Measurements from ENCODE around the gene ADGRV1. TPM values are rescaled to one million over a fixed set of nuclear protein-coding genes. Genes with fewer than 3 reads are reported as not detected.

The ADGRV1 gene
- total RNA-seq, 1 donor from 2014 or later = 0.99 TPM

DNA sequence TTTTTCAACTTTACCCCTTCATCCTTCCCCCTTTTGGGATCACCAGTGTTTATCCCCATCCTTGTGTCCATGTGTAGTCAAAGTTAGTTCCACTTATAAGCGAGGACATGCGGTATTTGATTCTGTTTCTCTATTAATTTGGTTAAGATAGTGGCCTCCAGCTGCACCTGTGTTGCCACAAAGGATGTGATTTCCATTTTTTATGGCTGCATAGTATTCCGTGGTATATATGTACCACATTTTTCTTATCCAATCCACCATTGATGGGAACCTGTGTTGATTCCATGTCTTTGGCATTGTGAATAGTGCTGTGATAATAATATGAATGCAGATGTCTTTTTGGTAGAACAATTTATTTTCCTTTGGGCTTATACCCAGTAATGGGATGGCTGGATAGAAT is 572.2 kb downstream of the ADGRV1 start:
- Mint-ChIP-seq H3K9me3 (ENCODE audit: unreplicated experiment) (peaks cover 5% of the 10 kb centered on the region), H3K4me1 (ENCODE audit: unreplicated experiment) (peaks cover 31% of the 10 kb centered on the region), H3K36me3 (ENCODE audit: unreplicated experiment) (no peaks in the 10 kb centered on the region), H3K27ac (ENCODE audit: unreplicated experiment) (no peak overlapping the region), H3K4me3 (ENCODE audit: unreplicated experiment) (no peak overlapping the region), H3K27me3 (ENCODE audit: unreplicated experiment) (no peaks in the 10 kb centered on the region)
- no peak for DNase-seq (ENCODE audit: extremely low spot score, unreplicated experiment)
- TF ChIP-seq, protein P1, sequence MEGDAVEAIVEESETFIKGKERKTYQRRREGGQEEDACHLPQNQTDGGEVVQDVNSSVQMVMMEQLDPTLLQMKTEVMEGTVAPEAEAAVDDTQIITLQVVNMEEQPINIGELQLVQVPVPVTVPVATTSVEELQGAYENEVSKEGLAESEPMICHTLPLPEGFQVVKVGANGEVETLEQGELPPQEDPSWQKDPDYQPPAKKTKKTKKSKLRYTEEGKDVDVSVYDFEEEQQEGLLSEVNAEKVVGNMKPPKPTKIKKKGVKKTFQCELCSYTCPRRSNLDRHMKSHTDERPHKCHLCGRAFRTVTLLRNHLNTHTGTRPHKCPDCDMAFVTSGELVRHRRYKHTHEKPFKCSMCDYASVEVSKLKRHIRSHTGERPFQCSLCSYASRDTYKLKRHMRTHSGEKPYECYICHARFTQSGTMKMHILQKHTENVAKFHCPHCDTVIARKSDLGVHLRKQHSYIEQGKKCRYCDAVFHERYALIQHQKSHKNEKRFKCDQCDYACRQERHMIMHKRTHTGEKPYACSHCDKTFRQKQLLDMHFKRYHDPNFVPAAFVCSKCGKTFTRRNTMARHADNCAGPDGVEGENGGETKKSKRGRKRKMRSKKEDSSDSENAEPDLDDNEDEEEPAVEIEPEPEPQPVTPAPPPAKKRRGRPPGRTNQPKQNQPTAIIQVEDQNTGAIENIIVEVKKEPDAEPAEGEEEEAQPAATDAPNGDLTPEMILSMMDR (IDR thresholded peaks at IDR 0.05) = no peak

DNA sequence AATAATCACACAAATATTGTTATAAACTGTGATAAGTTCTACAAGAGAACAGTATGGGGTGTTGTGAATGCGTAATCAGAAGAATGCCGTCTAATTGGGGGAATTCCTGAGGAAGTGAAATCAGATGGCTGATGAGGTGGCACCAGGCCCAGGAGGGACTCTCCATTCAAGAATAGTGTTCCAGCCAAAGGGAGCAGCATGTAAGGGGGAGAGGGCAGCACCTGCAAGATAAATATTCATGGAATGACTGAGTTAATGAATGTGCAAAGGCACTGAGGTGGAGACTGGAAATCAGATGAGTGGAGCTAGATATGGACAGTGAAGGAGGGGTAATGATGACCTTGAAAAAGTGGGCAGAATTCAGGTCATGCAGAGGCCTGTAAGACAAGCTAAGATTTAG is 574.0 kb downstream of the ADGRV1 start:
- no peak for DNase-seq (ENCODE audit: extremely low spot score, unreplicated experiment)
- Mint-ChIP-seq H3K4me3 (ENCODE audit: unreplicated experiment) (no peak overlapping the region), H3K4me1 (ENCODE audit: unreplicated experiment) (peaks cover 13% of the 10 kb centered on the region), H3K36me3 (ENCODE audit: unreplicated experiment) (no peaks in the 10 kb centered on the region), H3K27me3 (ENCODE audit: unreplicated experiment) (no peaks in the 10 kb centered on the region), H3K27ac (ENCODE audit: unreplicated experiment) (no peak overlapping the region), H3K9me3 (ENCODE audit: unreplicated experiment) (peaks cover 5% of the 10 kb centered on the region)
- TF ChIP-seq, protein P1 (IDR thresholded peaks at IDR 0.05) = no peak

DNA sequence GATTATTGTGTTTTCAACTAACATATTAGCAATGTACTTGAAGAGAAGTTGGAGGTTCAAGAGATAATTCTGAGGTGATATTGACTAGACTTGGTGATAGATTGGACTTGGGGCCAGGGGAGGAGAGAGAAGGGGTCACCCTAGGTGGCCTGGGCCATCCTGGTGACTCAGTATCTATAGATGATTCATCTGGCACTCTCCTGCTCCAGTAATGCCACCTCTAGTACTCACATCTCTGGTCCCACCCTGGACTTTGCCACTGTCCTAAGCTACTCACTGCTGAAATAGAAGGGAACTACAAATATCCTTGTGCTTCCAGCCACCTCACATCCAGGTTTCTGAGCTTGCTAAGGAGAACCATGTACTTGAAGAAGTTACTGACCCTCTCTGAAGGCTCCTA is 574.6 kb downstream of the ADGRV1 start:
- no peaks in the 10 kb centered on the region for H3K27me3 Mint-ChIP-seq (ENCODE audit: unreplicated experiment)
- H3K9me3 Mint-ChIP-seq (ENCODE audit: unreplicated experiment) = peaks cover 5% of the 10 kb centered on the region
- TF ChIP-seq, protein P1 (IDR thresholded peaks at IDR 0.05) = no peak
- DNase-seq (ENCODE audit: extremely low spot score, unreplicated experiment) = no peak
- no peaks in the 10 kb centered on the region for H3K36me3 Mint-ChIP-seq (ENCODE audit: unreplicated experiment)
- no peak overlapping the region for H3K27ac Mint-ChIP-seq (ENCODE audit: unreplicated experiment)
- peaks cover 6% of the 10 kb centered on the region for H3K4me1 Mint-ChIP-seq (ENCODE audit: unreplicated experiment)
- no peak overlapping the region for H3K4me3 Mint-ChIP-seq (ENCODE audit: unreplicated experiment)

- Mint-ChIP-seq H3K9me3 (ENCODE audit: unreplicated experiment) (peaks cover 5% of the 10 kb centered on the region), H3K4me3 (ENCODE audit: unreplicated experiment) (no peak overlapping the region), H3K27me3 (ENCODE audit: unreplicated experiment) (no peaks in the 10 kb centered on the region), H3K4me1 (ENCODE audit: unreplicated experiment) (peaks cover 4% of the 10 kb centered on the region), H3K27ac (ENCODE audit: unreplicated experiment) (no peak overlapping the region), H3K36me3 (ENCODE audit: unreplicated experiment) (no peaks in the 10 kb centered on the region)
- TF ChIP-seq, protein P1 (IDR thresholded peaks at IDR 0.05) = no peak
- no peak for DNase-seq (ENCODE audit: extremely low spot score, unreplicated experiment)
Observed at GRCh38 chr5:91135475-91136248, 577.1 kb downstream of the ADGRV1 start.

GRCh38 chr5:91136271-91136670 is 577.7 kb downstream of the ADGRV1 start:
- Mint-ChIP-seq H3K27ac (ENCODE audit: unreplicated experiment) (no peak overlapping the region), H3K4me3 (ENCODE audit: unreplicated experiment) (no peak overlapping the region), H3K36me3 (ENCODE audit: unreplicated experiment) (no peaks in the 10 kb centered on the region), H3K9me3 (ENCODE audit: unreplicated experiment) (peaks cover 5% of the 10 kb centered on the region), H3K27me3 (ENCODE audit: unreplicated experiment) (no peaks in the 10 kb centered on the region), H3K4me1 (ENCODE audit: unreplicated experiment) (peaks cover 4% of the 10 kb centered on the region)
- TF ChIP-seq, protein P1 (IDR thresholded peaks at IDR 0.05) = no peak
- no peak for DNase-seq (ENCODE audit: extremely low spot score, unreplicated experiment)
